Heart right ventricle (tissue), 16 donors: ENCODE data around the gene CORO2B. TPM values are rescaled to one million over a fixed set of nuclear protein-coding genes. Genes with fewer than 3 reads are reported as not detected.
A peak's percentile ranks its signal among the peaks of the same experiment; 100 is the strongest.

Experiments used
- ATAC-seq, 8 donors: fragments of 200-7000 bp; cut with Tn5 transposase; one replicate each; pipeline ENCODE4 v1.9.1; 2020; ENCODE audit warnings: mild to moderate bottlenecking in 8 of 8, moderate library complexity in 8 of 8, moderate number of reproducible peaks in 1 of 8
- DNase-seq, 2 donors: peaks; one replicate each; pipeline ENCODE4 v3.0.0-alpha.2; 2020
- H3K27ac ChIP-seq, 10 donors: fragments of 200-600 bp; sonication (generic) in 2 of 10; one replicate each; pipeline versions ENCODE4 v1.5.0 to v1.8.0; 2020 to 2022; ENCODE audit warnings: mild to moderate bottlenecking in 3 of 10
- H3K27me3 ChIP-seq, 7 donors: fragments of 200-600 bp; one replicate each; pipeline ENCODE4 v1.8.0; 2021 to 2022; ENCODE audit warnings: mild to moderate bottlenecking in 2 of 7
- H3K36me3 ChIP-seq, 9 donors: fragments of 200-600 bp; sonication (generic) in 1 of 9; one replicate each; pipeline versions ENCODE4 v1.5.0 to v1.8.0; 2020 to 2022; ENCODE audit warnings: mild to moderate bottlenecking in 2 of 9
- H3K4me1 ChIP-seq, 9 donors: fragments of 200-600 bp; sonication (generic) in 1 of 9; one replicate each; pipeline versions ENCODE4 v1.5.0 to v1.8.0; 2020 to 2022; ENCODE audit warnings: mild to moderate bottlenecking in 4 of 9
- H3K4me3 ChIP-seq, 10 donors: fragments of 200-600 bp; sonication (generic) in 2 of 10; one replicate each; pipeline versions ENCODE4 v1.5.0 to v1.8.0; 2020 to 2022; ENCODE audit warnings: mild to moderate bottlenecking in 7 of 10, moderate library complexity in 2 of 10
- H3K9me3 ChIP-seq, 11 donors: fragments of 200-600 bp in 10 of 11; sonication (generic) in 2 of 11; one replicate each; pipeline versions ENCODE4 v1.5.0 to v1.8.0; 2013 to 2022; ENCODE audit warnings: mild to moderate bottlenecking in 2 of 11, control low read depth in 1 of 11, moderate library complexity in 1 of 11
- WGBS, 2 donors: extraction: QIAGEN DNeasy Blood & Tissue Kit; methylation state at CpG; one replicate each; pipeline ENCODE4 v1.1.7; 2013; ENCODE audit warnings: inconsistent platforms in 1 of 2; 5-methylcytosine and 5-hydroxymethylcytosine counted together
- intact Hi-C, 10 donors: fragments of 100-400 bp; cut with DNase I; formaldehyde crosslinking; loops; one replicate each; pipeline versions ENCODE4 v1.11.1 to v1.14.2; 2022
- polyA plus RNA-seq, 2 donors: library from polyadenylated mRNA; stranded (reverse); fragments of 200-250 nt; gene quantifications; one replicate each; pipeline ENCODE4 v1.2.3, GENCODE V29; 2013
- total RNA-seq, 10 donors: library from RNA; stranded (reverse); fragmentation: NEBNext Ultra II Directional in 3 of 10; extraction: Animal tissue kit (Norgen Biotek cat#: 25700) in 3 of 10; gene quantifications; one replicate each; pipeline versions ENCODE4 v1.2.1 to v1.2.4, GENCODE V29; 2021 to 2023
- TF ChIP-seq, protein P1 (sequence below), 9 donors: fragments of 200-600 bp; sonication (generic) in 2 of 9; IDR thresholded peaks; one replicate each; pipeline versions ENCODE4 v1.5.0 to v1.8.0; 2021 to 2022; ENCODE audit warnings: antibody characterized with exemption in 9 of 9, mild to moderate bottlenecking in 5 of 9, moderate library complexity in 1 of 9
- donor health status: Arrhythmogenic right ventricular cardiomyopathy.
- donor health status: ischemic (EF 13 %, LVEDD 7.1; RV severe dilation, severe dysfunction).
- donor health status: healthy with polysubstance abuse.
- donor health status: DM: no; HTN: yes; CAD: no.
- donor health status: DM: no; HTN: no; CAD: no.
- donor health status: ischemic (EF 25% LVEDD 6.9; RV normal size, moderate dysfunction).
- donor health status: ischemic (EF 25% LVEDD 5.7; RV mildly dilated, moderate dysfunction).
- donor health status: healthy.
- donor health status: DM: yes; HTN: yes; CAD: no.
- donor health status: Ischemic cardiomyopathy.
- donor health status: ischemic (EF 35%, LVEDD 5.7; RV mildly dilated, moderate dysfunction).
- donor health status: nonischemic (EF 11% LVEDD 7.7; RV severe dilation, severe dysfunction).
- donor health status: DM: yes; HTN: yes; CAD: no.
- donor health status: PGD.
- donor health status: ischemic (EF 29% LVEDD 5.4; RV normal size, mild dysfunction).
- donor health status: nonischemic (EF 23%, LVEDD 6.1; RV moderate dilation, normal function).

CORO2B gene
- total and polyA plus RNA-seq, 12 donors, result 2.6 to 8.1 (median 4.5) TPM

DNA sequence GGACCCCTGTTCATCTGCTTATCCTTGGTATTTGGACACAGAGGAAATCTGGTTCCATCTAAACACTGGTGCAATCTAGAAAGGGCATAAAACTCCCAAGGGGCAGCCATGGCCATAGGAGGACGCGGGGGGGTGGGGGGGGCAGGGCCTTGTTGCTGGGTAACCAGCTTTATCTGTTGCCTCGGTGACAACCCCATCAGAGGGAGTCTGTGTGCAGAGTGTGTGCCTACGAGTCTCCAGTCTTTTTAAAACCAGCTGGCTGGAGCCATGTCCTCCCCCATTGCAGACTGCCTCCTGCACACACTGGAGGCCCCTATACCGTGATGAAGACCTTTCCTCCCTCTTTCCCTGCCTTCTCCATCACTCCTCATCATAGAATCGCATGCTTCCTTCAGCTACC, 26.4 kb upstream of the CORO2B start:
- Histone ChIP-seq H3K27ac (no peak overlapping the region), H3K36me3 (no peaks in the 10 kb centered on the region), H3K4me3 (no peak overlapping the region), H3K4me1 (peaks cover 0 to 11% (median 0%) of the 10 kb centered on the region in 9 donors), H3K27me3 (no peaks in the 10 kb centered on the region), H3K9me3 (no peaks in the 10 kb centered on the region)
- 63 to 67% methylated on average over 6 of the region's 6 CpGs for WGBS, 2 donors
- ATAC-seq (no peak), DNase-seq (no peak)
- TF ChIP-seq, protein P1, sequence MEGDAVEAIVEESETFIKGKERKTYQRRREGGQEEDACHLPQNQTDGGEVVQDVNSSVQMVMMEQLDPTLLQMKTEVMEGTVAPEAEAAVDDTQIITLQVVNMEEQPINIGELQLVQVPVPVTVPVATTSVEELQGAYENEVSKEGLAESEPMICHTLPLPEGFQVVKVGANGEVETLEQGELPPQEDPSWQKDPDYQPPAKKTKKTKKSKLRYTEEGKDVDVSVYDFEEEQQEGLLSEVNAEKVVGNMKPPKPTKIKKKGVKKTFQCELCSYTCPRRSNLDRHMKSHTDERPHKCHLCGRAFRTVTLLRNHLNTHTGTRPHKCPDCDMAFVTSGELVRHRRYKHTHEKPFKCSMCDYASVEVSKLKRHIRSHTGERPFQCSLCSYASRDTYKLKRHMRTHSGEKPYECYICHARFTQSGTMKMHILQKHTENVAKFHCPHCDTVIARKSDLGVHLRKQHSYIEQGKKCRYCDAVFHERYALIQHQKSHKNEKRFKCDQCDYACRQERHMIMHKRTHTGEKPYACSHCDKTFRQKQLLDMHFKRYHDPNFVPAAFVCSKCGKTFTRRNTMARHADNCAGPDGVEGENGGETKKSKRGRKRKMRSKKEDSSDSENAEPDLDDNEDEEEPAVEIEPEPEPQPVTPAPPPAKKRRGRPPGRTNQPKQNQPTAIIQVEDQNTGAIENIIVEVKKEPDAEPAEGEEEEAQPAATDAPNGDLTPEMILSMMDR (IDR thresholded peaks at IDR 0.05), result no peak
- intact Hi-C loops, result loop anchor here in 9 of 10 donors (2.0 to 10.0 kb wide), 8 partner anchors 245 to 375 kb away; no protein-coding TSS in a partner anchor

DNA sequence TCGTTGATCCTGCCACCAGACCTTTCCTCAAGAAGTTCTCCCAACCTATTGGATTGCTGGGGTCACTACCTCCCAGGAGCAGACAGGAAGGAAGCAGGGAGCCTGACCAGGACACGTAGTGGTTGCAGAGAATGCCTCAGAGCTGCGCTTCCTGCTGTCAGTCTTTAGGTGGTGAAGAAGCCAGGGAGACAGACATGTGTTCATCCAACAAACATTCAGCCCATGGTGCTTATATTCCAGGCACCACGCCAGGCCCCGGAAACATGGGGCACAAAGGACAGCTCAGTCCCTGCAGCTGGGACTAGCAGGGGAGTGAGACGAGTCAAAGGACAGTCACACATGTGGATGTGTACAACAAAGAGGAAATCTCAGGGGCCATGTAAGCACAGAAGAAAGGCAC, 26.0 kb upstream of the CORO2B start:
- ATAC-seq (peak in 2 of 8 donors; percentile 19 to 60), DNase-seq (no peak)
- no peaks in the 10 kb centered on the region for H3K36me3 ChIP-seq
- H3K27ac ChIP-seq, result no peak overlapping the region
- no peaks in the 10 kb centered on the region for H3K27me3 ChIP-seq
- TF ChIP-seq, protein P1 (IDR thresholded peaks at IDR 0.05), result no peak
- H3K4me3 ChIP-seq, result no peak overlapping the region
- intact Hi-C loops, result loop anchor here in 9 of 10 donors (2.0 to 10.0 kb wide), 8 partner anchors 245 to 375 kb away; no protein-coding TSS in a partner anchor
- peaks cover 0 to 11% (median 0%) of the 10 kb centered on the region in 9 donors for H3K4me1 ChIP-seq
- H3K9me3 ChIP-seq, result no peaks in the 10 kb centered on the region
- 22 to 32% methylated on average over 6 of the region's 6 CpGs for WGBS, 2 donors

DNA sequence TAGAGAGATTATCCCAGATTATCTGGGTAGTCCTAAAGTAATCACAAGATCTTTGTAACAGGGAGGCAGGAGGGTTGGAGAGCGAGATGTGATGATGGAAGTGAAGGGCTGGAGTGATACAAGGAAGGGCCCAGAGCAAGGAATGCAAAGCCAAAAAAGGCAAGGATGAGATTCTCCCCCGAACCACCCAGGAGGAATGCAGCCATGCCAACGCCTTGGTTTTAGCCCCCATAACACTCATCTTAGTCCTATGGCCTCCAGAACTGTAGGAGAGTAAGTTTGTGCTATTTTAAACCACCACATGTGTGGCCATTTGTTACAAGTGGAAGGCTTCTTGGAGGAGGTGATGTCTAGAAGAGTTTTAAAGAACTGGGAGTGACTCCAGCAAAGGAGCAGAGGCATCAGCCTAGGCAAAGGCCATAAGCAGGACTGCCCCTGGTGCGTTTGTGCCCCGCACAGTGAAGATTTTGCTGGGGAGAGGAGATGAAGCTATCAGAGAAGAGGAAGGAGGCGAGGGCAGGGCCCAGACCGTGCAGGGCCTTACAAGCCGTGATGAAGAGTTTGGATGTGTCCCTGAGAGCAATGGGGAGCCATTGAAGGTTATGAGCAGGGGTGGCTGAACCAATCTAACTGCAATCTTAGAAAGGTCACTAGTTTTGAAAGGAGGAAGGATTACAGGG, 25.3 kb upstream of the CORO2B start:
- no peaks in the 10 kb centered on the region for H3K9me3 ChIP-seq
- intact Hi-C loops, result loop anchor here in 9 of 10 donors (2.0 to 10.0 kb wide), 8 partner anchors 246 to 374 kb away; no protein-coding TSS in a partner anchor
- TF ChIP-seq, protein P1 (IDR thresholded peaks at IDR 0.05), result no peak
- H3K27me3 ChIP-seq, result peaks cover 0 to 4% (median 0%) of the 10 kb centered on the region in 7 donors
- peaks cover 0 to 12% (median 0%) of the 10 kb centered on the region in 9 donors for H3K4me1 ChIP-seq
- no peaks in the 10 kb centered on the region for H3K36me3 ChIP-seq
- ATAC-seq, result no peak
- H3K4me3 ChIP-seq, result no peak overlapping the region
- no peak overlapping the region for H3K27ac ChIP-seq
- WGBS, 2 donors, result 78% methylated on average over 8 of the region's 8 CpGs
- DNase-seq, result no peak

DNA sequence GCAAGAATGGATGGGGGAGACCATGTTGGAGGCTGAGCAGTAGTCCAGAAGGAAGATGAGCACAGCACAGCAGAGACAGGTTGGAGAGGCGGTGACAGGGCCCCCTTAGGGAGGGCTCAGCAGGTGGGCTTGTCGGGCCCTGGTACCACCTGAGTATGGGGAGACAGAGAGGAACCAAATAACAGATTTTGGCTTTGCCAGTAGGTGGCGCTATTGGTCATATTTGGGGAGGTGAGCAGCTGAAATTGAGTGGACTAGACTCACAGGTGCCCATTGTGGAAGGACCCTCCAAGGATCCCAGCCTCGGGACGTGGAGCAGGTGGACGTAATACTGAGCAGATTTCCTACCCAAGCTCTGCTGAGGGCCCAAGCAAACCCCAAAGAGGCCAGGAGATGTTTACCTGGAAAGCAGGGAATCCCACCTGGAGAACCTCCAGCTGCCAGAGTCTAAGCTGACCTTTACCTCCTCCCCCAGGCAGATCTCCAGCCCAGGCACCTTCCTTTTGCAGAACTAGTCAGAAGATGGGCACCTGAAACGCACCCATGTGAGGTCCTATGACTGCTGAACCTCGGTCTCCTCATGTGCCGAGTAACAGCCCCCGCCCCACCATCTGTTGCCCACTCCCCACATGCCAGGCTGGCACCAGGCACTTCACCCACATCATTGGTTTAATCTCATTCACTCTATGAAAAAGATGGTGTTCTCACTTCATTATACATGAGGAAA, 24.6 kb upstream of the CORO2B start:
- WGBS, 2 donors, result 48 to 50% methylated on average over 10 of the region's 10 CpGs
- Histone ChIP-seq H3K36me3 (no peaks in the 10 kb centered on the region), H3K4me3 (no peak overlapping the region), H3K9me3 (no peaks in the 10 kb centered on the region), H3K27me3 (peaks cover 0 to 11% (median 0%) of the 10 kb centered on the region in 7 donors), H3K4me1 (peaks cover 0 to 19% (median 4%) of the 10 kb centered on the region in 9 donors), H3K27ac (no peak overlapping the region)
- intact Hi-C loops, result loop anchor here in 9 of 10 donors (2.0 to 10.0 kb wide), 10 partner anchors 247 to 373 kb away; no protein-coding TSS in a partner anchor
- TF ChIP-seq, protein P1 (IDR thresholded peaks at IDR 0.05), result peak; percentile 79 to 89 (median 85)
- DNase-seq (peak in 1 of 2 donors; percentile 78), ATAC-seq (peak in 6 of 8 donors; percentile 42 to 65 (median 50))
